ENCODE results near the gene OR3A1. TPM values are rescaled to one million over a fixed set of nuclear protein-coding genes. Genes with fewer than 3 reads are reported as not detected.
A peak's percentile ranks its signal among the peaks of the same experiment; 100 is the strongest.
"Not testable (repeated sequence)": the region's sequence is repeated elsewhere in the genome, so short reads cannot be mapped to it uniquely, and the experiment has no call there.

The OR3A1 gene, protein sequence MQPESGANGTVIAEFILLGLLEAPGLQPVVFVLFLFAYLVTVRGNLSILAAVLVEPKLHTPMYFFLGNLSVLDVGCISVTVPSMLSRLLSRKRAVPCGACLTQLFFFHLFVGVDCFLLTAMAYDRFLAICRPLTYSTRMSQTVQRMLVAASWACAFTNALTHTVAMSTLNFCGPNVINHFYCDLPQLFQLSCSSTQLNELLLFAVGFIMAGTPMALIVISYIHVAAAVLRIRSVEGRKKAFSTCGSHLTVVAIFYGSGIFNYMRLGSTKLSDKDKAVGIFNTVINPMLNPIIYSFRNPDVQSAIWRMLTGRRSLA
- total RNA-seq: not detected
- long read RNA-seq: 0 reads

DNA sequence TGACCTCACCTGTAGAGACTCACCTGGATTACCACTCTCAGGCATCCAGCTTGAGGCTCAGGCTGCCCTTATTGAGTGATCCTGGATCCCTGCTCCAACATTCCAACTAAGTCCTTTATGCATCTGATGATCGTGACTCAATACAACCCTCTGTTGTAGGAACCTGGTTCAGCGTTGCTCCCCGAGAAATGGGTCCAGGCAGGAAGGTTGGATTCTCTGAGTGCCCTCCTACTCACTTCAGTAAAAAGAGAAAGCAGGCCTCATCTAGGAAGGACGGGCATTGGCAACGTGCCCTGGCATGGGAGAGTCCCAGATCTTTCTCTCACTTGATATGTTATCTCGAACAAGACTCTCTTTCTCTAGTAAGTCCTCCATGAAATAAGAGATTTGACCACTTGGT is at the start of gene OR3A1:
TSS of gene OR3A1 (minus strand) at position 101 of the 400 bp plus-strand sequence. CDS start 5,778 bp downstream, outside the sequence.
- intact Hi-C loops (cut with DNase I): no loop called here
- ATAC-seq: no peak
- no peak for DNase-seq (ENCODE audit: missing footprints)

DNA sequence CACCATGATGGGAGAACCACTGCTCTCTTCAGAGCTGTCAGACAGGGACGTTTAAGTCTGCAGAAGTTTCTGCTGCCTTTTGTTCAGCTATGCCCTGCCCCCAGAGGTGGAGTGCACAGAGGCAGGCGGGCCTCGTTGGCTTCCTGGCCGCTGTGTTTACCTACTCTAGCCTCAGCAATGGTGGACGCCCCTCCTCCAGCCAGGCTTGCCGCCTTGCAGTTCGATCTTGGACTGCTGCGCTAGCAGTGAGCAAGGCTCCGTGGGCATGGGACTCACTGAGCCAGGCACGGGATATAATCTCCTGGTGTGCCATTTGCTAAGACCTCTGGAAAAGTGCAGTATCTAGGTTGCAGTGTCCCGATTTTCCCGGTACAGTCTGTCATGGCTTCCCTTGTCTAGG is 44.6 kb upstream of the OR3A1 start:
- ATAC-seq; intact Hi-C loops (cut with DNase I): not testable (repeated sequence)

GRCh38 chr17:3335876-3336275 is 37.7 kb upstream of the OR3A1 start:
- DNase-seq (ENCODE audit: missing footprints) (no peak), ATAC-seq (no peak)
- intact Hi-C loops (cut with DNase I): no loop called here

More for the DNA sequence above, 44.6 kb upstream of the OR3A1 start:
- DNase-seq (ENCODE audit: missing footprints): not testable (repeated sequence)

GRCh38 chr17:3318336-3318735 is 20.2 kb upstream of the OR3A1 start:
- ATAC-seq (no peak), DNase-seq (ENCODE audit: missing footprints) (no peak)
- intact Hi-C loops (cut with DNase I): no loop called here

DNA sequence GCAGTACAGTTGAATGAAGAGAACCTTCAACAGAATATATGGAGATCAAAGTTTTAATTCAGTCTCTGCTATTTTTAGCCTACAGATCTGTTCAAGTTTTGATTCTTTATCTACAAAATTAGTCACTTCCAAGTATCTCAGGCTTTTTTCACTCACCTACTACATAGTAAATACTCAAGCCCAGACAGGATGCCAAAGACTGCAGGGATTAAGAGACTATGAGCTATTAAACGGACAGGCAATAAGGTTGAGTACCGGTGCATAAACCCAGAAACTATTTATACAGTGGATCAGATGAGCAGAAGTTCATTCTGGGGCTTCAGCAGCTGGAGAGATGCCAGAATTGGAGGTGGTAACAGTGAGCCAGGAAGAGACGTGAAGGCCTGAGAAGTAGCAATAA is 18.7 kb upstream of the OR3A1 start:
- ATAC-seq (no peak), DNase-seq (ENCODE audit: missing footprints) (no peak)
- intact Hi-C loops (cut with DNase I): no loop called here

DNA sequence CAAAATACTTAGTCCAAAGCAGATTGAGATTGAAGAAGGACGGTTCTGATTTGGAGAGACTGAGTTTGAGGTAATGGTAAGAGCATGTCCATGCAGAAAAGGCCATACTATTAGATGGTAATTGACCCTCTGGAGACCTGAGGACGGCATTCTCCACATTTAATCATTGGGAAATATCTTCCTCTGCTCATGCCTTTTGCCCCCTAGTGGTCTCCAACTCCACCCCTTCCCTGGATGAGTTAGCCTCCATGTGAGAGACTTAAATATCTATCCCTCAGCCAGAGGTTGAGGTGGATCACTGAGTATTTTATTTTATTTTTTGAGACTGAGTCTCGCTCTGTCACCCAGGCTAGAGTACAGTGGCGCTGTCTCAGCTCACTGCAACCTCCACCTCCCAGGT is 10.4 kb upstream of the OR3A1 start:
- no peak for ATAC-seq
- intact Hi-C loops (cut with DNase I): no loop called here
- DNase-seq (ENCODE audit: missing footprints): no peak

DNA sequence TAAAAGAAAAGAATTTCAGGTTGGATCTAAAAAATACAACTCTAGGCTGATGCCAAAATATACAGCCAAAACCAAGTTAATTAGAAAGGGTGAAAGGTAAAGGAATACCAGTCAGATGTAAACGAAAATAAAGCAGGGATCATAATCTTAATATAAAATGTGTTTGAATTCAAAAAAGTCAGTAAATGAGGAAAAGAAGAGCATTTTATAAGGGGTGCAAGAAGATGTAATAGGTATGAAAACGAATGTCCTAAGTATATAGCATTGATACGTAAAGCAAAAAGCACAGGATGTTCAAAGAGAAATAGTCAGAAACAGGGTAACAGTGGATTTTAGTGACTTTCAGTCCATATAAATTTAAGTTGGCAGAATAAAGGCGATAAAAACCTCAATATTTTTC is 2.5 kb downstream of the OR3A1 start:
- DNase-seq (ENCODE audit: missing footprints): no peak
- ATAC-seq: no peak
- intact Hi-C loops (cut with DNase I): no loop called here

GRCh38 chr17:3293548-3293947 is 4.6 kb downstream of the OR3A1 start:
- DNase-seq (ENCODE audit: missing footprints); intact Hi-C loops (cut with DNase I); ATAC-seq: not testable (repeated sequence)

- intact Hi-C loops (cut with DNase I): no loop called here
- no peak for DNase-seq (ENCODE audit: missing footprints)
- ATAC-seq: no peak
These were observed 15.3 kb downstream of the OR3A1 start for GRCh38 chr17:3282901-3283300.

GRCh38 chr17:3276126-3276525 is 22.0 kb downstream of the OR3A1 start:
- DNase-seq (ENCODE audit: missing footprints): no peak
- intact Hi-C loops (cut with DNase I): no loop called here

DNA sequence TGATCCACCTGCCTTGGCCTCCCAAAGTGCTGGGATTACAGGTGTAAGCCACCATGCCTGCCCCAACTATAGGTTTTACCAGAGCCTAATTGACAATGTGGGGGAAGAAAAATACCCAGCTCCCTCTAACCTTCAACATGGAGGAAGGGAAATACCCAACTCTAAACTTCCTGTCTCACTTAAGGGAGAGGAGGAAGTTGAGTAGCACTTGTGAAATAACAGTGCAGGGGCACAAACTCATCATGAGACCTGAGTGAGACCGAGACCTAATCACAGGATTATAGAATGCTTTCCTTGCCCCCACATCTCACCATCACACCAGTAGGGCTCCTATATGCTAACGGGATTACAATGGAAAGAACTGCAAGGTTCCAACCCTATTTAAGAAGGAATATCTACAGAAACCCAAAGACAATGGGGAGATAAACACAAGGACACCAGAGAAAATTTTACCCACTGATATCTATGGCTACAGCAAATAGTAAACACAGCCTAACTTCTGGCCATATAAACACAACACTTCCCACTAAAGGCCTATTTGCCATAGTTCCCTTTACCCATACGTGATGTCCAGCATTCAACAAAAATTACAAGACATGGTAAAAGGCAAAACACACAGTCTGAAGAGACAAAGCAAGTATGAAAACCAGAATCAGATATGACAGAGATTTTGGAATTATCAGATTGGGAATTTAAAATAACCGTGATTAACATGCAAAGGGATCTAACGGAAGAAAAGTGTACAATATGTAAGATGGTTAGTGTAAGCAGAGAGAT is 26.9 kb downstream of the OR3A1 start:
- DNase-seq (ENCODE audit: missing footprints) (no peak), ATAC-seq (no peak)
- intact Hi-C loops (cut with DNase I): no loop called here

More at GRCh38 chr17:3276126-3276525, 22.0 kb downstream of the OR3A1 start:
- ATAC-seq: no peak

DNA sequence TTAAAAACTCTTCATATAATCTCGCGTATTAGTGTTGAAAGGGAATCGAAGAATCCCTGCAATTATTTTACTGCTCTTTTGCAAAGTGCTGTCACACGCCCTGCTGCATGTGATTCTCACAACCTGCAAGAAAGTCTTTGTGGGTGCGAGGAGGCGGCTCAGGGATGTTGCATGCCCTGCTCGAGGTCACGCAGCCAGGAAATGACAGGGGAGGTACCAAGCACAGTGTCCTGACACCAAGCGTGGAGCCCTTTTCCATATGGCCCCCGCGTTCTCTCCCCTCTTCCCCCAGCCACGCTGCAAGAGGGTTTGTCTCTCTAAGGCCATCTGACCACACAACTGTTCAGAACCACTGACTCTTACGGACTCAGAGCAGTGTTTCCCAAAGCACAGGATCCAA is 37.6 kb downstream of the OR3A1 start:
- intact Hi-C loops (cut with DNase I): no loop called here
- ATAC-seq (no peak), DNase-seq (ENCODE audit: missing footprints) (peak; percentile 42)

- ATAC-seq: no peak
- intact Hi-C loops (cut with DNase I): no loop called here
- DNase-seq (ENCODE audit: missing footprints): no peak
These were observed 38.0 kb downstream of the OR3A1 start for GRCh38 chr17:3260163-3260562.

DNA sequence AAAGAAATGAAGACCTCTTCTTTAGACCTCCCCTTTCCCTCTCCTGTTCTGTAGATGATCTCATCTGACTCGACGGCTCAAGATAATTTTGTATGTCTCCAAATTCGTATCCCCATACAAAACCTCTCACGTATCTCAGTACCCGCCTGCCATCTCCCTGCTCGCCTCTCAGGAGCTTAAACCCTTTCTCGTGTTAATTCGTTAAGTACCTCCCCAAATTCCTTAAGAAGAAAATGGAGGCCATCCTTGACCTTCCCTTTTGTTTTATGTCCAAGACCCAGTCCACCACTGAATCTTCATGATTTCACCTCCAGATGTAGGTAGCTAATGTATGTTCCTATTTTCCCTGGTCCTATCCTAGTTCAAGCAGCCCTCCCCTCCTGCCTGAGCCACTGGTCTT is 41.6 kb downstream of the OR3A1 start:
- ATAC-seq (no peak), DNase-seq (ENCODE audit: missing footprints) (no peak)
- intact Hi-C loops (cut with DNase I): no loop called here

GRCh38 chr17:3249013-3249412 is 49.1 kb downstream of the OR3A1 start:
- ATAC-seq; intact Hi-C loops (cut with DNase I); DNase-seq (ENCODE audit: missing footprints): not testable (repeated sequence)

GRCh38 chr17:3244841-3245240 is 53.3 kb downstream of the OR3A1 start:
- DNase-seq (ENCODE audit: missing footprints); ATAC-seq; intact Hi-C loops (cut with DNase I): not testable (repeated sequence)

DNA sequence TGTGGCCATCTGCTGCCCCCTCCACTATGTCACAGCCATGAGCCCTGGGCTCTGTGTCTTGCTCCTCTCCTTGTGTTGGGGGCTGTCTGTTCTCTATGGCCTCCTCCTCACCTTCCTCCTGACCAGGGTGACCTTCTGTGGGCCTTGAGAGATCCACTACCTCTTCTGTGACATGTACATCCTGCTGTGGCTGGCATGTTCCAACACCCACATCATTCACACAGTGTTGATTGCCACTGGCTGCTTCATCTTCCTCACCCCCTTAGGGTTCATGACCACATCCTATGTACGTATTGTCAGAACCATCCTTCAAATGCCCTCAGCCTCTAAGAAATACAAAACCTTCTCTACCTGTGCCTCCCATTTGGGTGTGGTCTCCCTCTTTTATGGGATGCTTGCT is 57.1 kb downstream of the OR3A1 start:
- DNase-seq (ENCODE audit: missing footprints); intact Hi-C loops (cut with DNase I); ATAC-seq: not testable (repeated sequence)

All from Right ventricle myocardium inferior (tissue), 1 donor.